Measurements from ENCODE around the gene C22orf23. TPM values are rescaled to one million over a fixed set of nuclear protein-coding genes. Genes with fewer than 3 reads are reported as not detected.

Gene C22orf23
- total and polyA plus RNA-seq, 10 of the 15 experiments (the other 5 are each of a cell fraction or from before 2014, with no cell fraction given): 0.04 to 0.38 (median 0.11) TPM; not detected in 5

DNA sequence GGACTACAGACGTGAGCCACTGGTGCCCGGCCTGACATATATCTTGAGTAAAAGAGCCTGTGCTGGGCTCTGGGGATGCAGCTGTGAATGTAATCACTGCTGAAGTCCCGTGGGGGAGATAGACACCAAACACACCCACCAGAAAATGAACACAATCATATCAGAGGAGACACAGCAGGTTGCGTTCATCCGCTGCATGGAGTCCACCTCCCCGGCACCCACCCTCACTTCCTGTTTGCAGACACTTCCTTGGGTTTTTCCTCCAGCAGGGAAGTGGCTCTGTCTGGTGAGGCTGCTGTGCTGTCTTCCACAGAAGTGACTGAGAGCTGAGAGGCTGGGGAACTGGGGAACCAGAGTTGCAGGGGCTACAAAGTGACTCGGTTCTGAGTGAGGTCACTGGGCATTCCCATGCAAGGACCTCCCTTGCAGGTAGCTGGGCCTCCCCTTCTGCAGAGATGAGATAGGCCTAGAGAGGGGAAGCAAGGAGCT lies 40.1 kb downstream of the C22orf23 start (continued):
- TF ChIP-seq ZNF207 (IDR thresholded peaks at IDR 0.05; ENCODE audit: borderline replicate concordance): no peak
- TF ChIP-seq BACH1 (IDR thresholded peaks at IDR 0.05; ENCODE audit: borderline replicate concordance): no peak
- no peak for TF ChIP-seq TAF1 (IDR thresholded peaks at IDR 0.05; ENCODE audit: borderline replicate concordance, low read depth, low read length)
- TF ChIP-seq, protein P1, sequence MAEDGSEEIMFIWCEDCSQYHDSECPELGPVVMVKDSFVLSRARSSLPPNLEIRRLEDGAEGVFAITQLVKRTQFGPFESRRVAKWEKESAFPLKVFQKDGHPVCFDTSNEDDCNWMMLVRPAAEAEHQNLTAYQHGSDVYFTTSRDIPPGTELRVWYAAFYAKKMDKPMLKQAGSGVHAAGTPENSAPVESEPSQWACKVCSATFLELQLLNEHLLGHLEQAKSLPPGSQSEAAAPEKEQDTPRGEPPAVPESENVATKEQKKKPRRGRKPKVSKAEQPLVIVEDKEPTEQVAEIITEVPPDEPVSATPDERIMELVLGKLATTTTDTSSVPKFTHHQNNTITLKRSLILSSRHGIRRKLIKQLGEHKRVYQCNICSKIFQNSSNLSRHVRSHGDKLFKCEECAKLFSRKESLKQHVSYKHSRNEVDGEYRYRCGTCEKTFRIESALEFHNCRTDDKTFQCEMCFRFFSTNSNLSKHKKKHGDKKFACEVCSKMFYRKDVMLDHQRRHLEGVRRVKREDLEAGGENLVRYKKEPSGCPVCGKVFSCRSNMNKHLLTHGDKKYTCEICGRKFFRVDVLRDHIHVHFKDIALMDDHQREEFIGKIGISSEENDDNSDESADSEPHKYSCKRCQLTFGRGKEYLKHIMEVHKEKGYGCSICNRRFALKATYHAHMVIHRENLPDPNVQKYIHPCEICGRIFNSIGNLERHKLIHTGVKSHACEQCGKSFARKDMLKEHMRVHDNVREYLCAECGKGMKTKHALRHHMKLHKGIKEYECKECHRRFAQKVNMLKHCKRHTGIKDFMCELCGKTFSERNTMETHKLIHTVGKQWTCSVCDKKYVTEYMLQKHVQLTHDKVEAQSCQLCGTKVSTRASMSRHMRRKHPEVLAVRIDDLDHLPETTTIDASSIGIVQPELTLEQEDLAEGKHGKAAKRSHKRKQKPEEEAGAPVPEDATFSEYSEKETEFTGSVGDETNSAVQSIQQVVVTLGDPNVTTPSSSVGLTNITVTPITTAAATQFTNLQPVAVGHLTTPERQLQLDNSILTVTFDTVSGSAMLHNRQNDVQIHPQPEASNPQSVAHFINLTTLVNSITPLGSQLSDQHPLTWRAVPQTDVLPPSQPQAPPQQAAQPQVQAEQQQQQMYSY (CRISPR knock-in tag; IDR thresholded peaks at IDR 0.05): no peak
- TF ChIP-seq CREB1 (IDR thresholded peaks at IDR 0.05; ENCODE audit: low read depth): no peak
- TF ChIP-seq, protein P2, sequence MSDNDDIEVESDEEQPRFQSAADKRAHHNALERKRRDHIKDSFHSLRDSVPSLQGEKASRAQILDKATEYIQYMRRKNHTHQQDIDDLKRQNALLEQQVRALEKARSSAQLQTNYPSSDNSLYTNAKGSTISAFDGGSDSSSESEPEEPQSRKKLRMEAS (IDR thresholded peaks at IDR 0.05; ENCODE audit: low read depth, low read length): no peak
- TF ChIP-seq MEF2A (IDR thresholded peaks at IDR 0.05; ENCODE audit: insufficient read depth, low read depth, low read length): no peak
- no peak for TF ChIP-seq NR2C2 (IDR thresholded peaks at IDR 0.05; ENCODE audit: borderline replicate concordance, control insufficient read depth, insufficient read length, low read depth)

DNA sequence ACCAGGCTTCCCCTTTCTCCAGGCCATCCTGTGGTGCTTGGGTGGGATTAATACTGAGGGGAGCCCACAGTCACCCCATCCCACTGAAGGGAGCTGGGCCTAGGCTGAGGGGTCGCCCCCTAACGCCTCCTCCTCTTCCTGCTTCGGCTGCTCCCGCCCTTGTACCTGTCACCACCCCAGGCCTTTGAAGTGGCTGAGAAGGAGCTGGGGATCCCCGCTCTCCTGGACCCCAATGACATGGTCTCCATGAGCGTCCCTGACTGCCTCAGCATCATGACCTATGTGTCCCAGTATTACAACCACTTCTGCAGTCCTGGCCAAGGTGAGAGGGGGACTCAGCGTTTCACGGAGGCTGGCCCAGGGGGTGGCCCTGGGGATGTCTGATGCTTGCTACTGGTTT lies 41.2 kb downstream of the C22orf23 start:
- in situ Hi-C loops (cut with MboI): no loop called here
- no peak for TF ChIP-seq MYB (IDR thresholded peaks at IDR 0.05; ENCODE audit: borderline replicate concordance, low read depth, low read length)
- TF ChIP-seq, protein P3, sequence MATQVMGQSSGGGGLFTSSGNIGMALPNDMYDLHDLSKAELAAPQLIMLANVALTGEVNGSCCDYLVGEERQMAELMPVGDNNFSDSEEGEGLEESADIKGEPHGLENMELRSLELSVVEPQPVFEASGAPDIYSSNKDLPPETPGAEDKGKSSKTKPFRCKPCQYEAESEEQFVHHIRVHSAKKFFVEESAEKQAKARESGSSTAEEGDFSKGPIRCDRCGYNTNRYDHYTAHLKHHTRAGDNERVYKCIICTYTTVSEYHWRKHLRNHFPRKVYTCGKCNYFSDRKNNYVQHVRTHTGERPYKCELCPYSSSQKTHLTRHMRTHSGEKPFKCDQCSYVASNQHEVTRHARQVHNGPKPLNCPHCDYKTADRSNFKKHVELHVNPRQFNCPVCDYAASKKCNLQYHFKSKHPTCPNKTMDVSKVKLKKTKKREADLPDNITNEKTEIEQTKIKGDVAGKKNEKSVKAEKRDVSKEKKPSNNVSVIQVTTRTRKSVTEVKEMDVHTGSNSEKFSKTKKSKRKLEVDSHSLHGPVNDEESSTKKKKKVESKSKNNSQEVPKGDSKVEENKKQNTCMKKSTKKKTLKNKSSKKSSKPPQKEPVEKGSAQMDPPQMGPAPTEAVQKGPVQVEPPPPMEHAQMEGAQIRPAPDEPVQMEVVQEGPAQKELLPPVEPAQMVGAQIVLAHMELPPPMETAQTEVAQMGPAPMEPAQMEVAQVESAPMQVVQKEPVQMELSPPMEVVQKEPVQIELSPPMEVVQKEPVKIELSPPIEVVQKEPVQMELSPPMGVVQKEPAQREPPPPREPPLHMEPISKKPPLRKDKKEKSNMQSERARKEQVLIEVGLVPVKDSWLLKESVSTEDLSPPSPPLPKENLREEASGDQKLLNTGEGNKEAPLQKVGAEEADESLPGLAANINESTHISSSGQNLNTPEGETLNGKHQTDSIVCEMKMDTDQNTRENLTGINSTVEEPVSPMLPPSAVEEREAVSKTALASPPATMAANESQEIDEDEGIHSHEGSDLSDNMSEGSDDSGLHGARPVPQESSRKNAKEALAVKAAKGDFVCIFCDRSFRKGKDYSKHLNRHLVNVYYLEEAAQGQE (IDR thresholded peaks at IDR 0.05; ENCODE audit: low read depth, low read length): no peak
- TF ChIP-seq KLF5 (IDR thresholded peaks at IDR 0.05; ENCODE audit: partially characterized antibody): no peak
- no peak for TF ChIP-seq SMAD1 (IDR thresholded peaks at IDR 0.05; ENCODE audit: low read depth, partially characterized antibody)

More for the DNA sequence above, 41.2 kb downstream of the C22orf23 start:
- BruUV-seq (replicated peaks): no TSS peak
- H3K4me3 ChIP-seq: no peak overlapping the region
- H3K36me3 ChIP-seq (ENCODE audit: control insufficient read depth in 2 of 2, insufficient read depth in 2 of 2, low read length in 1 of 2): peaks cover 0 to under 1% of the 10 kb centered on the region in 2 experiments; a peak in 2 of 4 replicates
- intact Hi-C loops (cut with micrococcal nuclease; ENCODE audit: unreplicated experiment): no loop called here
- ChIA-PET SMC1A (ENCODE audit: uncharacterized antibody, unreplicated experiment) (no interaction called here), RAD21 (ENCODE audit: unreplicated experiment) (no interaction called here), POLR2A (interaction anchor here (0.6 kb wide), 1 partner anchor 235 kb away, joined by 7 read pairs; no protein-coding TSS in a partner anchor), CTCF (no interaction called here)
- FAIRE-seq: no peak
- no peaks in the 10 kb centered on the region for H3K27me3 ChIP-seq (replicated peaks in 1 of 2; ENCODE audit: control insufficient read depth in 2 of 2, insufficient read depth in 2 of 2, low read length in 1 of 2)
- no peaks in the 10 kb centered on the region for H3K9me3 ChIP-seq (replicated peaks; ENCODE audit: control insufficient read depth, insufficient read depth, low read length)
- no peak overlapping the region for H2AFZ ChIP-seq (ENCODE audit: control insufficient read depth, low read depth, low read length)
- DNase-seq (ENCODE audit: low read depth, low spot score): no peak
- no peaks in the 10 kb centered on the region for H3K4me1 ChIP-seq (ENCODE audit: control insufficient read depth, insufficient read depth, low read length)
- H3K79me2 ChIP-seq (ENCODE audit: control insufficient read depth, insufficient read depth, low read length): no peaks in the 10 kb centered on the region
- no peak overlapping the region for H3K9ac ChIP-seq (ENCODE audit: control insufficient read depth, insufficient read depth, low read length)
- no peak overlapping the region for H3K4me2 ChIP-seq (ENCODE audit: control insufficient read depth, insufficient read depth)
- H4K20me1 ChIP-seq (ENCODE audit: control insufficient read depth, insufficient read depth): no peaks in the 10 kb centered on the region
- no peak for ATAC-seq
- WGBS (ENCODE audit: insufficient coverage, insufficient replicate concordance, low lambda C conversion rate, missing lambda C conversion rate): 88% methylated on average over 8 of the region's 8 CpGs
- no peak overlapping the region for H3K27ac ChIP-seq (ENCODE audit: control insufficient read depth, insufficient read depth)

Measured in GM12878 (cell line).